HG03575 (cell line): ENCODE measurements around the gene ANGPTL1.
"Not testable (repeated sequence)": the region's sequence is repeated elsewhere in the genome, so short reads cannot be mapped to it uniquely, and the experiment has no call there.

ENCODE experiments used
- ATAC-seq: cut with Tn5 transposase; IDR thresholded peaks from one replicate; pipeline ENCODE4 v1.9.1; 2021; ENCODE audit not compliant: unreplicated experiment, insufficient number of reproducible peaks, low FRiP score; ENCODE audit errors: extremely low read depth

ANGPTL1 gene

DNA sequence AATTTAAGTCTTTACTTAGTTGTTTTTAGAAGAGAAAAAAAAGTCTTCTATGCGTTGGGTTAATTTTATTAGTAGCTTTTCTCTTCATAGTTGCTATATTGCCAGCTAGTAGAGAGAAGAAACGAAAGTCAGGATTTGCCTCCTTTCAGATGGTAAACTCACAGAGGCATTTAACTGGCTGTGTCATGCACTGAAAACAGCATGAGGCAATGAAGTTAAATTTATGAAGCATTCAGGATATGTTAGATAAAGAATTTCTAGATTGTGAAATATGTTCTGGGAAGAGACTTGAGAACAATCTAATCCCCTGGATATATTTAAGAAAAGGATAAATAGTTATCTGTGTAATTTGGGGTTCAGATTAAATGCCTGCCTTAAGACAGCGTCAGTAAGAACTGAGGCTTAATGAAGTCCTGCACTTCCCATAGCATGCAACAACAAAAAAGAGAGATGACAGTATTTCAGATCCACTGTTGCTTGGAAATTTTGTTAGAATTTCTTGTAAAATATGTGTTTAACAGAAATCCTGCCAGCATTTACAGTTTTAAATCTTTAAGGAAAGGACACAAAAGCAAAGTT is 1.7 kb downstream of the ANGPTL1 start:
- no peak for ATAC-seq

DNA sequence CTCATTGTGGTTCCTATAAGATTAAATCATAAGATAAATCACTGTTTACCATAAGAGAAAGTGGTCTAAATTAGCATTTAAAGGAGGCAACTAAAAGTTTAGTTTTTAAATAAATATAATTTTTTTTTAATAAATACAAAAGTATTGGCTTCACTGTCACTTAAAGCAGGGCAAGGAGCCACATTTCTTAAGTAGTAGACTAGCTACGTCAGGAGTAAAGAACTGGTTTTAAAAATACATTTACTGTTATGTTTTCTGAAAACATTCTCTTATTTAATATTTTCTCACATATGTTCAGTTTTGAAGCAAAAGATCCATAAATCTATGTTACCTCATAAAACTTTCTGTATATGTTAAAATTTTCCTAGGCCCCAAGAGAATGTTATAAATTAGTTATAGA is 2.2 kb downstream of the ANGPTL1 start:
- ATAC-seq = no peak

DNA sequence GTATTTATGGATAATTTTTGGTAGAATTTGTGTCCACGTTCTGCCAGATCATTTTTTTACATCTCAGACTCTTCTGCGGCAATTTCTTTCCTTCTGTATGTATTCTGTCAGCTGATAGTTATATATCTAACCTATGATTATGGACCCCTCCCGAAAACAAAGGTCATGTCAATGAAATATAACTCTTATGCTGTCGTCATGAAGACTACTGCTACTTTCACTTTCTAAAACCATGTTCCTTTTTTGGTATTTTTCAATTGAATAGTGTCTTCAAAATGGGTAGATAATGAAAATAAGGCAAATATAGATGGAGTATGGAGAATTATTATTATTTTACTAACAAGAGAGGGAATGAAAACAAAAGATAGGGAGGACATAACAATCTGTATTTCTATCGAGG is 3.2 kb downstream of the ANGPTL1 start:
- ATAC-seq = no peak

DNA sequence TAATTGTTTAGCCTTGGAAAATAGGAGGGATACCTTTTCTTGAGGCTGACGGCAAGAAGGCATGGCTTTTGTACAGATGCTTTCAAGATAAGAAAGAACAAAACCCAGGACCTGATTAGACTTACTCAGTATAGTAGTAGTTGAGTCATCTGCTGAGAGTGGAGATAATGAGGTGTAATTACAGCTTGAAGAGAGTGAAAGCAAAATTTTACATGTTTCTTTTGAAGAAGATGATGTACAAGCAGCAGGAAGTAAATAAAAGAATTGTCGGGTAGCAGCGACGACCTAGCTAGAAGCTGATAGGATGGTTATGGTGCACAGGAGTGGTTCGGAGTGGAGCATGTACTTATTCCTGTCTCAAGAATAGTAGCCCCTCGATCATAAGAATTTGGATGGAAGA is 6.6 kb downstream of the ANGPTL1 start:
- ATAC-seq = no peak

DNA sequence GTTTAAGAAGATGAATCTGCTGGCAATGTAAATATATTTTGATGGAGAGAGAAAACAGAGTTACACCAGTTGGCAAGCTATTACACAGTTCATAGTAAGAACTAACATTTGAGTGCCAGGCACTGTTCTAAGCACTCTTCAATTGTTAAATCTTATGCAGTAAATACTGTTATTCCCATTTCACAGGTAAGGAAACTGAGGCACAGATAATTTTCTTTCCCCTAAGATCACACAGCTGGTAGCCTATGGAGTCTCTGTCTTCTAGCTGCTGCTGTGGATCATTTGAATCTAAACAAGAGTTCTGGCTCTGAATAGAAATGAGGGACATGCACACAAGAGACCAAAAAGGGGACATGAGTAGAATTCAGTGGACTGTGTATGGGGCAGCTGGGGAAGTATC is 8.0 kb downstream of the ANGPTL1 start:
- ATAC-seq = no peak

DNA sequence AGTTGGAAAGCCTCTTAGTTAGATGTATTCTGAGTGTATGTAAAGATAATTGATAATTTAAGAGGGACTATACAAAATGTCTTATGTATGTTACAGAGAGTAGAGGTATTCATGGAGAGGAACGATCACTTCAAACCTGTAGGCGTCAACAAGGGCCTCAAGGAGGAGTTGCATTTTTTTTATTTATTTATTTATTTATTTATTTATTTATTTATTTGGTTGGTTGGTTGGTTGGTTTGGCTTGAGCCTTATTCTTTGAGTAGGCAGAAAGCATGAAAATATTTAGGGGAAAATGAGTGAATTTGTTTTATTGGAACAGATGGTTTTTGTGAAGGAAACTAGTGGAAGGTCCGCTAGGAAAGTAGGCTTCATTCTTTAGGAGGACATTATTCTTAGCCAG is 8.5 kb downstream of the ANGPTL1 start:
- no peak for ATAC-seq

DNA sequence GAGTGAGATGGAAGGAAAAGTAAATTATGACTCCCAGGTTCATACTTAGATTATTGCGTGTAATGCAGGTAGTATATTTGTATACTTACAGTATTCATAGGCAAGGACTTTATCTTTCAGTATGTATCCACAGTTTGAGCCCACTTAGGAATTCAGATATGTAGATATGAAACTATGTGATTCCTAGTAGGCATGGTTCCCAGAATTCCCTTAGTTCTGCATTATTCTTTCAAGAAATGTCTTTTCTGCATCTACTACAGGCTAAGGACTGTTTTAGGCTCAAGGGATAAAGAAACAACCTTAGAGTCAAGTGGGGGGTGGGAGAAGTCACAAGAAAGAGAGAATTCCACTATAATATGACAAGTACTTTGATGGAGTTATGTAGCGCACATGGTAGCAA is 13.8 kb downstream of the ANGPTL1 start:
- no peak for ATAC-seq

DNA sequence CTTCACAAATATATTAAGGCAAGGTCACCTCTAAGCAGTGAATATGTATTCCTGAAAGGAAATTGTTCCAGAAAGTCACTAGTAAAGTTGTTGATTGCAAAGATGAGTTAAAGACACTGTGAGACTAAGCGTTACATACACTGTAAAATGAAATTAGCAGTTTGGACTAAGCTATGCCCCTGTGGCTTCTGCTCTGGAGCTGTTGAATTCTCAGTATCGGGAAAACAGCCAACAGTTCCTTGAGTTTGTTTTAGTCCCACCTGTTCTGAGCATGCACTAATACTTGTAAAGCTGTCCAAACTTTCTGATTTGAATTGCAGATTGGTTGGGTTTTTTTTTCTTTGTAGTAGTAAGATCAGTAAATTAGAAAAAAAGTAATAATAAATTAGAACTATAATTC is 21.0 kb downstream of the ANGPTL1 start:
- ATAC-seq = no peak

DNA sequence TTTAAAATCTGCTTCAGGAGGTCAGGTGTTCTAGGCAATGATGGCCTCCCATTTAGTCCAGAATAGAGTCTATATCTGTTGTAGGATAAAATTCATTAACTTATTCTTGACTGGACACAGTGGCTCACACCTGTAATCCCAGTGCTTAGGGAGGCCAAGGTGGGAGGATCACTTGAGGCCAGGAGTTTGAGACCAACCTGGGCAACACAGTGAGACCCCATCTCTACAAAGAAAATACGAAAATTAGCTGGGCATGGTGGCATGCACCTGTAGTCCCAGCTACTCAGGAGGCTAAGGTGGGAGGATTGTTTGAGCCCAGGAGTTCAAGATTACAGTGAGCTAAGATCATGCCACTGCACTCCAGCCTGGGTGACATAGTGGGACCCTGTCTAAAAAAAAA is 23.0 kb downstream of the ANGPTL1 start:
- not testable (repeated sequence) for ATAC-seq

DNA sequence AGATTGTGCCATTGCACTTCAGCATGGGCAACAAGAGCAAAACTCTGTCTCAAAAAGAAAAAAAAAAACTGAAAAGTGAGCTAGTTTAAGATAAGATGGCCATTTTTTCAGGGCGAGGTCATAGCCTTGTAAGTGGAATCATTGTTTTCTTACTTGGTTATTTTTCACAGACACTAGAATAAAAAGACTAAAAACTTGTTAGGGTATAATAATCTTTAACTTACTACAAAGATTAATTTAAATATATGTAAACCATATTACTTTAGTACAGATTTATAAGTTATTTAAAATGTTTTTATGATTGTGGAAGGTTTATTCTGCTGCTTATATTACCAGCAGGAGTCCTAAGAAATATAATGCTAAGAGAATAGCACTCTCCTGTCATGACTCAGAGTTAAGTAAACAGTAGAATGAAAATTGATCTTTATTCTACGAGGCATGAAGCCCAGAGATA is 23.5 kb downstream of the ANGPTL1 start:
- ATAC-seq = no peak

DNA sequence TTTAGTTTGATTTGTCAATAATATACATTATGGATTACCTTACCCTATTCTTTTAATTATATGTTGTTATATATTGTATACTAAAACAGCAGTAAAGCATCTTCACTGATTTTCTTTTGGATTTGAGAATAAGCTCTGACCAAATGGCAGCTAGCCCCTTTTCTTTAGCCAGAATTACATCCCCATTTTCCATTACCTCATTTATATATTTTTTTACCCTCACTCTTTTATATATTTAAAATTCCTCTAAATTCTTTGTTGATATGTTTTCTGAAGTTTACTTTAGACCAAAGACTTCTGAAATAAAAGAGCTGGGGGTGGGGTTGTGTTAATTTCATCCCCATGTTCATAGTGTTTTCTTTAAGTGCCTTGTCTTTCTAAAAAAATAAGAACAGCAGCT is 24.6 kb downstream of the ANGPTL1 start:
- ATAC-seq = no peak

DNA sequence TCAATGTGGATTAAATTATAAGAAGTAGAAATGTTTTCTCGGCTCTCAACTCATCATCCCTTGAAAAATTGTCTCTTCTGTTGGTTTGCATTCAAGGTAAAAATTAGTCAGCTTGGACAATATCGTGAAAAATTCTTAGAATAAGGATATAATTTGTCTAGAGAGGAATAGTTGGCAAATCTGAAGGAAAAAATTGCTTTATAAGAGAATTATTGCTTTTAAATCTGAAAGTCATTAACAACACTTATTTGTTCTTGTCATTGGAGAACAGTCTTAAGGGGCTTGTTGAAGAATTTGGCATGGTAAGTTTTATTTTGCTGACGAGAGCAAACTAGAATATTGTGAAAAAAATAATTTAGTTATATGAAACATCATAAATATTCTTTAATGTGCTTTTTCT is 26.4 kb downstream of the ANGPTL1 start:
- no peak for ATAC-seq

DNA sequence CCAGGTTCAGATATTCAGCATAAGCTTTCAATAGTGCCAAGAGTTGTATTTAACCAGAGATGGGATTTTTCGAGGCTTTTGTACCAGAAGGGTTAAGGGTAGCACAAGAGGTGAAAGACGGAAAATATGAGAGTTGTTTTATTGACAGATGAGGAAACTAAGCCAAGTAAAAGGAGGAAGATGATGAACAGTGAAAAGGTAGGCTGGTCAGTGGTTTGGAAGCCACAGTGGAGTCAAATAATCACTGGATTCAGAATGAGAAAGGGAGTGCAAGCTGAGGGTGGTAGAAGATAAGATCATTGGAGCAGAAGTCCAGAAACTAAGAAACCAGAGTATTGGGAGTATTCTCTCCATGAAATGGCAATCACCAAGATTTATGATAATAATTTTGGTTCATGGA is 45.7 kb downstream of the ANGPTL1 start:
- no peak for ATAC-seq

DNA sequence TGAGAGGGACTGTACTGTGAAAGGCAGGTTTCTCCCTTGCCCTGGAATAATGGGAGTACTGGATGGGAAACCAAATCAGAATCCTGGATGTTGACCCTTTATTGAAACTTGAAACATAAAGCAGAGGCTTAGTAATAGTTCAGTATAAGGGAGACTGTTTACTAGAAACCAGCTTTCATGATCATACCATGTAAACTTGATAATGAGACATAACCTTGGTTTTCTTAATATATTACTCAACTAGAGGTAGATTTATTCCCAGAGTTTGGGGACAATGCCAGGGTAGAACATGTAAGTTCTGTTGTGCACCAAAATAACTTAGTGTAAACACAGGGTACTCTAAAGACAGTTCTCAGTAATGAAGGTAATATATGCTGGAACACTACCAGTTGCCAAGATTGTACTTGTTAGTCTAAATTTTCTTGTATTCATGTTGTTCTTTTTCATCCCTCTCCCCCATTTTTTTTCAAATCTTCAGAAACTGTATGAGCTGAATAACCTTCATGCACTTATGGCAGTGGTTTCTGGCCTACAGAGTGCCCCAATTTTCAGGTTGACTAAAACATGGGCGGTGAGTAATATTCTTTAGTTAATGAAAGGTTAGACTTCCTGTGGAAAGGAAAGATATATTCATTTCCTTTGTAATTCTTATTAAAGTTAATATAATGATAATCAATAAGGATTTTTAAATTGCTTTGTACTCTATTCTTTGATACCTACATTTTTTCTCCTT is 49.6 kb downstream of the ANGPTL1 start:
- ATAC-seq = no peak

DNA sequence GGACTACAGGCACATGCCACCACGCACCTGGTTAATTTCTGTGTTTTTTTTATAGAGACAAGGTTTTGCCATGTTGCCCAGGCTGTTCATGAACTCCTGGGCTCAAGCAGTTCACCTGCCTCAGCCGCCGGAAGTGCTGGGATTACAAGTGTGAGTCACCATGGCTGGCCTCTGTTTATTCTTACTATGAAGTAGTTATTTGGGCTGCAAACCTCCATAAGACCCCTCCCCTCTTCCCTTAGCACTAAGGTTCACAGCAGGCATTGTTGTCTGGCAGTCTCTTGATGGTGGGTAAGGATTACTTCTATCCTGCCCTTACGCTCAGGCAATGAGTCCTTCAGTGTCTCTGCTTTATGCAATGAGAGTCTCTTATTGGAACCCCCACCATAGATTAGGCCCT is 51.8 kb downstream of the ANGPTL1 start:
- no peak for ATAC-seq

DNA sequence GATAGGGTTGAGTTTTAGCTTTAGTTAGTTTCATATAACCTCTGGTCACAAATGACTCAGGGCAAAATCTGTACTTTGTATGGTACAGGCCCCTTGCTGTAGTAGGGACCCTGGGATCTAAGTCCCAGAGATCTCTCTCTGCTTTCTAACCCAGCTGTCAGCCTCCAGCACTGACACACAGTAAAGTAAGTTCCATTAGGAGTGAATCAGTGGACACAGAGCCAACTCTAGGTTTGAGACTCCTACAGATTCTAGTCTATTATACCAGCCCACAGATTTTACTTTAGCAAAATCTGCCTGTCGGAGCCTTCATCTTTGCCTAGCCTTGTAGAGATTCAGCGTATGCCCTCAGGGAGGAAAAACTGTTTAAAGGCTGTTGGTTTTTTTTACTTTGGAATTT is 52.5 kb downstream of the ANGPTL1 start:
- ATAC-seq = no peak

DNA sequence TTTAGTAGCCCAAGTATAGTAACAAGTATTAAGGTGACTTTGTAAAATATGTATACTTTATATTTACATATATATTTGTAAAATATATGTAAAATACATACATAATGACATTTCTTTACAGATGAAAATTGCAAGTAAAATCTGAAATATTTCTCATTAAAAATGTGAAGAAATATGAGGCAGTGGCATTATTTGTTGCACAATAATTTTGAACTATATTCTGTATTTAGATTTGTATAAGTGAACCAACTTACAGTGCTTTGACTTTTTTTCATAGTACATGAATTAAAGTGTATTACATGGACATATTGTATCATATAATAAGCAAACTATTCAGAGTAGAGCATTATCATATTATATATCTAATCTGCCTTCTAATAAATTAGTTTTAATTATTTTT is 60.3 kb downstream of the ANGPTL1 start:
- no peak for ATAC-seq

DNA sequence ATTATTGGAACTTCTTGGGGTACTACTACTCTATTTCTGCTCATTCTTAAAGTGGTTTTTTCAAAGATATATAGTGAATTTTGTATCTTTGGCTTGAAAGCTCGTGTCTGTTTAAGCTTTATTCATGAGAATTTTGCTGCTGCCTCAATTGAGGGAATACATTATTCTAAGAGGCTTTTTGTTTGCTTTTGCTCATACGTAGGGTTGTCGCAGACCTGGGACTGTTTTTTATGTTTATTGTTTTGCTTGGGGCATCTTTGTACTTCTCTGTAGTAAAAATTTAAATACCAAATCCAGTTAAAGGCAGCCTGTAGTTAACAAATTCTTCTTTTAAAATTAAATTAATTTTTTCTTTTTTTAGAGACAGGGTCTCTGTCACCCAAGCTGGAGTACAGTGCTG is 62.3 kb downstream of the ANGPTL1 start:
- no peak for ATAC-seq

DNA sequence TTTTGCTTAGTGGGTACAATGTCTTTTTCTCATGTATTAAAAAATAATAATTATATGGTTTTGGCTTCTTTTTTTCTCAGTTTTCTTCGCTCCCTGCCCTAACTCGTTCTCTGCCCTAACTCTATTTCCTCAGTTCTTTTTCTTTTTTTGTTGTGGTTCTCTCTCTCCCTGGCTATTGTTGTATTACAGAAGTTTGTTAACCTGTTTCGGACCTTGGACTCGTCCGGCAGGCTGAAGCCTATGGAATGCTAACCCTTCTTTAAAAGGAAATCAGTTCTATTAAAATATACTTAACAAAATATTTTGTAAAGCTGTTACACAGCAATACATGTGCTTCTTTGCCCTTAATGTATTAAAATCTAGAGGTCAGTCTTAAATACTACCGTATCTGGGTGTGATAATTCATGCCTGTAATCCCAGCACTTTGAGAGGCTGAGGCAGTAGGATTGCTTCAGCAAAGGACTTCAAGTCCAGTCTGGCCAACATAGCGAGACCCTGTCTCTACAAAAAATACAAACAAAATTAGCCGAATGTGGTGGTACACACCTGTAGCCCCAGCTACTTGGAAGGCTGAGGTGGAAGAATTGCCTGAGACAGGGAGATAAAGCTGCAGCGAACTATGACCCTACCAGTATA is 64.1 kb downstream of the ANGPTL1 start:
- no peak for ATAC-seq

DNA sequence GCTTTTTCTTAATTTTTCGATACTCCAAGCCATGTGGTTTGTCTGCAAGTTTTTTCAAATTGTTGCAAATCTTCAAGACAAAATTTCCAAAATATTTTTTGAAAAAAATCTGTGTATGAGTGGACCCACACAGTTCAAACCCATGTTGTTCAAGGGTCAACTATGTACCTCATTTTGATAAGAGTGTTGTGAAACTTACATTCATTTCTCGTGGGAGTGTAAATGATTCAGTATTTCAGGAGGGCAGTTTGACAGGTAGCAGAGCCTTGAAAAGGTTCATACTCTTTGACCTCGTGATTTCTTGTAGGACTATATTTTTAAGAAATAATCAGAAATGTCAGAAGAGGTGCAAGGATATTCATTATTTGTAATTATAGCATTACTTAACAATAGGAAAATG is 68.0 kb downstream of the ANGPTL1 start:
- ATAC-seq = no peak
